ENCODE data around the gene ULK4. TPM values are rescaled to one million over a fixed set of nuclear protein-coding genes. Genes with fewer than 3 reads are reported as not detected.

ULK4 gene
- total and polyA plus RNA-seq, 9 of the 15 experiments (the other 6 are each of a cell fraction or from before 2014, with no cell fraction given) = 3.0 to 5.9 (median 3.5) TPM

- no peak for TF ChIP-seq ETV5 (CRISPR knock-in tag; IDR thresholded peaks at IDR 0.05; ENCODE audit: low read depth)
- TF ChIP-seq CBX2 (IDR thresholded peaks at IDR 0.05; ENCODE audit: insufficient read depth, low read length, poor library complexity, severe bottlenecking) = no peak
- TF ChIP-seq ZNF277 (CRISPR knock-in tag; IDR thresholded peaks at IDR 0.05; ENCODE audit: borderline replicate concordance) = no peak
- no peak for TF ChIP-seq ZNF197 (CRISPR knock-in tag; IDR thresholded peaks at IDR 0.05; ENCODE audit: low read depth)
- TF ChIP-seq MAFF (IDR thresholded peaks at IDR 0.05; ENCODE audit: low read length) = peak; percentile 27; the same call in 1 of the 2 replicates
- no peak for TF ChIP-seq HBP1 (CRISPR knock-in tag; IDR thresholded peaks at IDR 0.05)
- no peak for TF ChIP-seq ZNF696 (CRISPR knock-in tag; conservative IDR thresholded peaks at IDR 0.05)
- peak; percentile 76 for TF ChIP-seq C11orf30 (IDR thresholded peaks at IDR 0.05; ENCODE audit: low read depth)
- no peak for TF ChIP-seq ZSCAN32 (CRISPR knock-in tag; IDR thresholded peaks at IDR 0.05)
- TF ChIP-seq PTTG1 (tag; IDR thresholded peaks at IDR 0.05; ENCODE audit: low read depth) = no peak
- no peak for TF ChIP-seq GTF2B (IDR thresholded peaks at IDR 0.05; ENCODE audit: extremely low read depth, insufficient read length)
- peak; percentile 91 for TF ChIP-seq ZNF316 (IDR thresholded peaks at IDR 0.05)
- no peak for TF ChIP-seq ZNF408 (CRISPR knock-in tag; IDR thresholded peaks at IDR 0.05; ENCODE audit: low read depth)
- TF ChIP-seq TRIM24 (IDR thresholded peaks at IDR 0.05) = no peak
- no peak for TF ChIP-seq PBX2 (CRISPR knock-in tag; IDR thresholded peaks at IDR 0.05; ENCODE audit: low read depth)
- no peak for TF ChIP-seq PBX2 (tag; conservative IDR thresholded peaks at IDR 0.05; ENCODE audit: low read depth)
- no peak for TF ChIP-seq HMGN3 (IDR thresholded peaks at IDR 0.05; ENCODE audit: borderline replicate concordance, extremely low read depth, insufficient read length, low read depth, low read length)
- no peak for TF ChIP-seq BHLHE40 (IDR thresholded peaks at IDR 0.05; ENCODE audit: low read length)
Measured at GRCh38 chr3:41701191-41701698, 260.7 kb downstream of the ULK4 start (continued).

All from K562 (cell line).